T follicular helper cell (primary cell): Measurements from ENCODE around the gene GRM6.

Experiments
- DNase-seq: peaks from one replicate; pipeline ENCODE4 v3.0.0-alpha.2; 2020; ENCODE audit warnings: low read depth

GRM6 gene

DNA sequence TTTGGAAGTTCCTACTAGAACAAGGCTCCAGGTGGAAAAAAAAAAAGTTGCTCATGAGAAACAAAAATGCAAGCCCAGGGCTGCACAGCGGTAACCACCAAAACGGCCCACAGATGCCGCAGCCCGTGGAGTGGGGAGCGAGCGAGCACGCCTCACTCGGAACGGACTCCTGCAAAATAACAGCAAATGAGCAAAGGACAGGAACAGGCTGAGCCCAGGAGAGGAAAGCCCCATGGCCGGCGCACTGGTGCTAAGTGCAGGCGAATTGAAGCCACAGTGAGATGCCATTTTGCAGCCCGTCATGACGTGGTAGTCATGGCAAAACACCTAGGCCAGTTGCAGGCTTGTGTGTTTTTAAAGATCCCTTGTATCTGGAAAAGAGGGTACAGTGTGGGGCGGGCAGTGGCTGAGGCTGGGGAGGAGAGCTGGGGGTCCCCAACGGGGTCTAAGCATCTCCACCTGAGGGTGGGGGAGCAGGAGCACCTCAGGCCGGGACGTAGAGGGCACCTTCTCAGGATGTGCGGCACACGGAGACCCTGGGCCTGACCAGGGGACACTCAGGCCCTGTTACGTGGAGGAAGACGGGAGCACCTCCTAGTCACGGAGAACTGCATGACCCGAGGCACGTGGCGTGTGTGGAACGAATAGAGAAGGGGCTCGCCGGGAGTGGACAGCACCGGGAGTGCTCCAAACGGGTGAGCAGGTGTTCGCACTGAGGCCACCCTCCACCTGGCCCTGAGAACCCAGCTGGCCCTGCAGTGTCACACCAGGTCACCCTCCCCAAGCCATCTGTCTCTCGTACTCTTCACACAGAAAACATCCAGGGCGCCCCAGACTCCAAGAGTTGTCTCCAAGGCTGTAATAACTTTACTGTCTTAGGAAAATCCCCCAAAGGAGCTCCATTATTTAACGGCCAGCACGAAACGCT, 10.7 kb downstream of the GRM6 start:
- no peak for DNase-seq

- DNase-seq, result no peak
Measured at GRCh38 chr5:178983728-178984127, 11.4 kb downstream of the GRM6 start.

DNA sequence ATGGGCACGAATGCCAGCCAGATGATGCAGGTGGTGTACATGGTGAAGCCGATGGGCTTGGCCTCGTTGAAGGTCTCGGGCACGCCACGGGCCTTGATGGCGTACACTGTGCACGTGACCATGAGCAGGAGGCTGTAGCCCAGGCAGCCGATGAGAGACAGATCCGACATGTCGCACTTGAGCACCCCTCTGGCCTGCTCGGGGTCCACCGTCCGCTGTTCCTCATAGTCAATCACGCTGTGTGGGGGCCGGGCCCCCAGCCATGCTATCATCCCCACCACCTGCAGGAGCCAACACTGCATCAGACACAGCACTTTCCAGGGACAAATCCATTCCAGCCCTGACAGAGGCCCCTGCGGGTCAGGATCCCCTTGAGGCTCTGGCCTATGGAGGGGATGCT, 12.2 kb downstream of the GRM6 start:
- no peak for DNase-seq

- DNase-seq, result no peak
Measured at GRCh38 chr5:178981381-178981780, 13.7 kb downstream of the GRM6 start.

DNA sequence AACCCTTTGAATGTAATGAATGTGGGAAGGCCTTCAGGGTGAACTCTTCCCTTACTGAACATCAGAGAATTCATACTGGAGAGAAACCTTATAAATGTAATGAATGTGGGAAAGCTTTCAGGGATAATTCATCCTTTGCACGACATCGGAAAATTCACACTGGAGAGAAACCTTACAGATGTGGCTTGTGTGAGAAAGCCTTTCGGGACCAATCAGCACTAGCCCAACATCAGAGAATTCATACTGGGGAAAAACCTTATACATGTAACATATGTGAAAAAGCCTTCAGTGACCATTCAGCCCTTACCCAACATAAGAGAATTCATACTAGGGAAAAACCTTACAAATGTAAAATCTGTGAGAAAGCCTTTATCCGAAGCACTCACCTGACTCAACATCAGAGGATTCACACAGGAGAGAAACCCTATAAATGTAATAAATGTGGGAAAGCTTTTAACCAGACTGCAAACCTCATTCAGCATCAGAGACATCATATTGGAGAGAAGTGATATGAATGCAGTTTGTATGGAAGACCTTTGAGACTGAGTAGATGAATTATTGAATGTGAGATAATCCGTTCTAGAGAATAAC, 29.6 kb downstream of the GRM6 start:
- no peak for DNase-seq

DNA sequence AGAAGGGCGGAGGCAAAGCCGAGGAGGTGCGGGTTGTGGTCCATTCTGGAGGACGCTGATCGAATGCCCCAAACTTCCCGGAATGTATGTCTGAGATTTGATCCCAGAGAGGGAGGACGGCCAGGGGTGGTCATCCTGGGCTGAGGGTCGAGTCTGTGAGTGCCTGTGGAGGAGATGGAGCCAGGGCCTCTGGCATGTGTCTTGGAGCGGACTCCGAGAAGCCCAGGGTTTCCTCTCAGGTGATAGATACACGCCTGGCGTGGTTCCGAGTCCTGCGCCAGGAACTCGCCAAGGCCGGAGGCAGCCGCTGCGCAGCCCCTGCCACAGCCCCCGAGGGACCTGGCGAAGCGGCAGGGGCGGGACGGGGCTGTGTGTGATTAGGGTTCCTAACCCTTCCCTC, 53.8 kb downstream of the GRM6 start:
- DNase-seq, result no peak

DNA sequence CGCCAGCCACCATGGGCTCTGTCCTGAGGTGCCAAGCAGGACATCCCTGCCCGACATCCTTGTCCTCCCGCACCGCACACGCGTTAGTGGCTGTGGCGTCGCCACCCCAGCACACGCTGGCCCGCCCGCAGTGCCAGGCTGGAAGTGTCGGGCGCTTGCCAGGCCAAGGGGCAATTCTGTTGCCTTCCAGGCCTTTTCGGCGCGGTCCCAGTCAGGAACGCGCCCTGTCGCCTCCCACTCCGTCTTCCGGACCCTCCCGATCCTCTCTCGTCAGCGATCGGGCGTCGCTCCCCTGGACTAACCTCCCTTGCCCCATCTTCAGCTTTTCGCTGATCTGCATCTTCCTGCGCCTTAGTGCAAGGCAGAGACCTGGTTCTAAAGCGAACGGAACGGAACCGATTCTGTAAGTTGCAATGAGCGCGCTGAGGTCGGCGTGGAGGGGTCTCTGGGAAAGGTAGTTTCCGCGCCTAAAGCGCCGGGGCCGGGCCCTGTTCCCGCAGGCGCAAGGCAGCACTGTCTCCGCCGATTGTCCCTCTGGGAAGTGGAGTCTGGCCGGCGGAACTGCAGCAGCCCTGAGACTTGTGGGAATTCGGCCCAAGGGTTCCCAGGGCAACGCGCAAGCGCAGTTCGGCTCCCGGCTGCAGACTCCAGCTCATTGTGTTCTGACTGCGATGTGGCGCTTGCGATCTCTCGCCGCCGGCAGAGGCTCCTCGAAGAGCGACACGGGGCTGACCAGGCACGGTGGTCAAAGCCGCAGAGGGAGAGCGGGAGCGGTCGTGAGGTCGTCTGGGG, 54.4 kb downstream of the GRM6 start, which contains the start of gene ZNF454:
ZNF454 (plus strand) TSS at position 630 of the 792 bp plus-strand sequence. CDS start 1,594 bp downstream, outside the sequence.
- no peak for DNase-seq

DNA sequence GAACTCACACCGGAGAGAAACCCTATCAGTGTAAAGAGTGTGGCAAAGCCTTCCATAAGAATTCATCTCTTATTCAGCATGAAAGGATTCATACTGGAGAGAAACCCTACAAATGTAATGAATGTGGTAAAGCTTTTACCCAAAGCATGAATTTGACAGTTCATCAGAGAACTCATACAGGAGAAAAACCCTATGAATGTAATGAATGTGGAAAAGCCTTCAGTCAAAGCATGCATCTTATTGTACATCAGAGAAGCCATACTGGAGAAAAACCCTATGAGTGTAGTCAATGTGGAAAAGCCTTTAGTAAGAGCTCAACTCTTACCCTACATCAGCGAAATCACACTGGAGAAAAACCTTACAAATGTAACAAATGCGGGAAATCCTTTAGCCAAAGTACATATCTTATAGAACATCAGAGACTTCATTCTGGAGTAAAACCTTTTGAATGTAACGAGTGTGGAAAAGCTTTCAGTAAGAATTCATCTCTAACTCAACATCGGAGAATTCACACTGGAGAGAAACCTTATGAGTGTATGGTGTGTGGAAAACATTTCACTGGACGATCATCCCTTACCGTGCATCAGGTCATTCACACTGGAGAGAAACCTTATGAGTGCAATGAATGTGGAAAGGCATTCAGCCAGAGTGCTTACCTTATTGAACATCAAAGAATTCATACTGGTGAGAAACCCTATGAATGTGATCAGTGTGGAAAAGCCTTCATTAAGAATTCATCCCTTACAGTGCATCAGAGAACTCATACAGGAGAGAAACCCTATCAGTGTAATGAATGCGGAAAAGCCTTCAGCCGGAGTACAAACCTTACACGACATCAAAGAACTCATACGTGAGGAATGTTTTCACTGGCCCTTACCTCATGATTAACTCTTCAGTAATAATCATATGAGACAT, 63.0 kb downstream of the GRM6 start:
- DNase-seq, result no peak
